GM20431 (cell line): ENCODE data around the gene EEPD1.
"Not testable (repeated sequence)": the region's sequence is repeated elsewhere in the genome, so short reads cannot be mapped to it uniquely, and the experiment has no call there.

ENCODE experiments used
- in situ Hi-C: fragments of 300-500 bp; cut with MseI, MboI; formaldehyde crosslinking; loops from one replicate; pipeline ENCODE4 v1.15.0; 2020; ENCODE audit warnings: low sequenced_read_pairs; ENCODE audit not compliant: unreplicated experiment

EEPD1 gene

GRCh38 chr7:36209814-36210183 is 56.7 kb downstream of the EEPD1 start:
- in situ Hi-C loops = no loop called here

- in situ Hi-C loops = no loop called here
Observed at GRCh38 chr7:36210291-36210922, 57.4 kb downstream of the EEPD1 start.

- in situ Hi-C loops = no loop called here
Observed at GRCh38 chr7:36214608-36215456, 61.8 kb downstream of the EEPD1 start.

GRCh38 chr7:36215457-36215765 is 62.4 kb downstream of the EEPD1 start:
- in situ Hi-C loops = no loop called here

- in situ Hi-C loops = no loop called here
Observed at GRCh38 chr7:36216063-36216684, 63.1 kb downstream of the EEPD1 start.

GRCh38 chr7:36217211-36217960 is 64.3 kb downstream of the EEPD1 start:
- in situ Hi-C loops = no loop called here

- in situ Hi-C loops = no loop called here
Observed at GRCh38 chr7:36217961-36218284, 64.9 kb downstream of the EEPD1 start.

GRCh38 chr7:36219429-36219828 is 66.4 kb downstream of the EEPD1 start:
- in situ Hi-C loops = no loop called here

- in situ Hi-C loops = no loop called here
Observed at GRCh38 chr7:36223851-36224250, 70.8 kb downstream of the EEPD1 start.

GRCh38 chr7:36224934-36225858 is 72.1 kb downstream of the EEPD1 start:
- in situ Hi-C loops = no loop called here

- in situ Hi-C loops = no loop called here
Observed at GRCh38 chr7:36226151-36226550, 73.1 kb downstream of the EEPD1 start.

- in situ Hi-C loops = no loop called here
Observed at GRCh38 chr7:36227223-36227622, 74.2 kb downstream of the EEPD1 start.

- in situ Hi-C loops = no loop called here
Observed at GRCh38 chr7:36228039-36228438, 75.0 kb downstream of the EEPD1 start.

GRCh38 chr7:36231406-36231805 is 78.4 kb downstream of the EEPD1 start:
- in situ Hi-C loops = no loop called here

GRCh38 chr7:36232555-36232954 is 79.5 kb downstream of the EEPD1 start:
- in situ Hi-C loops = no loop called here

- in situ Hi-C loops = no loop called here
Observed at GRCh38 chr7:36232971-36233550, 80.0 kb downstream of the EEPD1 start.

- in situ Hi-C loops = no loop called here
Observed at GRCh38 chr7:36236073-36236472, 83.0 kb downstream of the EEPD1 start.

GRCh38 chr7:36238138-36238537 is 85.1 kb downstream of the EEPD1 start:
- in situ Hi-C loops = no loop called here

GRCh38 chr7:36243356-36243755 is 90.3 kb downstream of the EEPD1 start:
- in situ Hi-C loops = not testable (repeated sequence)
